HG03025 (cell line): Measurements from ENCODE around the gene DAB2IP.

Source experiments
- ATAC-seq: cut with Tn5 transposase; IDR thresholded peaks from one replicate; pipeline ENCODE4 v1.9.1; 2021; ENCODE audit warnings: mild to moderate bottlenecking, moderate library complexity; ENCODE audit not compliant: unreplicated experiment, low FRiP score

The DAB2IP gene

DNA sequence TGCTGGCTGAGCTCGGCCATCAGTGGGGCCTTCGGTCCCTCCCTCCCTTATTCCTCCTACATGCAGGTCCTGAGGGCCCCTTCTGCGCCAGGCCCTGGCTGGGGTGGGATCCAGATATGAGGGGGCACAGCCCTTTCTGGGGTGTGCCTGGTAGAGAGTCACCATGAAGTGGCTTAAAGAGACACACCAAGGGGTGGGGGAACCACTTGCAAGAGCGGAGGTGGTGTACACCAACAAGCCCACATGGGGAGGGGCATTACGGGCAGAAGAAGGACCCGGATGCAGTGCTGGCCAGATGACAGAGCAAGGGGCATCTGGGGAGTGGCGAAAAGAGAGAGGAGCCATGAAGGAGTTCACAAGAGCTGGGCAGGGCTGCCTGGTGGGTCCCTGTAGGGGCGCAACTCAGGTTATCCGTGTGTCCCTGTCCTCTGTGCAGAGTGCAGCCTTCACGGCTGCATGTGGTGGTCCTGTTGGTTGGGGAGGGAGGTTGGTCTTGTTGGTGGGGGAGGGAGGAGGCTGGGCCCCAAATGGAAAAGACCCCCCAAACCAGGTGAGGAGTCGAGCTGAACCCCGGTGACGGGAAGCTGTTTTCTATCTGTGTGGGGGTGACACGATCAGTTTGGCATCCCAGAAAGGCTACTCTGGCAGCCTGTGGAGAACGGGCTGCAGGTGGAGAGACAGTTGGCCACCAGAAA lies 158.1 kb downstream of the DAB2IP start:
- no peak for ATAC-seq

DNA sequence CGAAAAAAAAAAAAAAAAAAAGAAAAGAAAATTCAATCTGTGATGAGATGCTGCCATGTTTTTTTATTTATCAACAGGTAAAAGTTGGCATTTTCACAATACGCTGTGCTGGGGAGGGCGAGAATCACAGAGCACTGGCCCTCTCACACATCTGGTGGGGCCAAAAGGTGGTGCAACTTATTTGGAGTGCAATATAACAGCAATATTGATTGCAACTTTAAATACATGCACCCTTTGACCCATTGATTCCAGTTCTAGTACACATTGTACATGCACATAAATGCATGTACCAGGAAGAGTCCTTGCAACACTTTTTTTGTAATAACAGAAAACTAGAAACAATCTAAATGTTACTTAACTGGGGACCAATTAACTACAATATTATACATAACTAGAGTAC lies 159.1 kb downstream of the DAB2IP start:
- no peak for ATAC-seq

DNA sequence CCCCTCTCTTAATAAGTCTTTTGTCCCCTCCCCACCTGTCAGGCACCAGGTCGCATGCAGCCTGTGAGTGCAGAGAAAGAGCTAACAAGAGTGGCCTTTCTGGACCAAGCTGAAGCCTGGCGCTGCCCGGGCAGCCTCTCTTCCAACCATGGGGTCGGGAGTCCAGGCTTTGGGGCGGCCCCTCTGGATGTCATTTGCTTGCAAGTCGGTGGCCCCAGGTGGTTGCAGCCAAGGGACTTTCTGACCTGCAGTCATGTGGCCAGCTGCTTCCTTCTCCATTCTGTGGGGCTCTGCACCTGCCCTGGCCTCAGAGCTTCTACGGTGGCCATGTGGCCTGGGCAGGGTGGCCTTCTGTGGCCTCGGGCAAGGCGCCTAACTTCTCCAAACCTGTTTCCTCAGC lies 159.7 kb downstream of the DAB2IP start:
- ATAC-seq, result no peak

DNA sequence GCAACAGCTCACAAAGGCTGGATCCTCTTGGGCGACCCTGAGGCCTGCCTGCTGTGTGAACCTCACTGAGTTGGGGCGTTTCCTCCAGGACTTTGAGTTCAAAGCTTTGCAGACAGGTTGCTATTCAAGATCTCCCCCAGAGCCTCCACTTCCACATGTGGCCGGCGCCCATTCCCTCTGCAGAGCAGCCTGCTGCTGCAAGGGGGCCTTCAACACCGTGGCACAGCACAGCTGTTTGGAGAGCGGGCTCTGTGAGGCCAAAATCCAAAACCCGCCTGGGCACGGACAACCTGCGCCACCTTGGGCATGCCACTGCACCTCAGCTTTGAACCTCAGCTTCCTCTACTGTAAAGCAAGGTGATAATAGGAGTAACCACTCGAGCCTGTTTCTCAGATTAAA lies 160.3 kb downstream of the DAB2IP start:
- no peak for ATAC-seq

DNA sequence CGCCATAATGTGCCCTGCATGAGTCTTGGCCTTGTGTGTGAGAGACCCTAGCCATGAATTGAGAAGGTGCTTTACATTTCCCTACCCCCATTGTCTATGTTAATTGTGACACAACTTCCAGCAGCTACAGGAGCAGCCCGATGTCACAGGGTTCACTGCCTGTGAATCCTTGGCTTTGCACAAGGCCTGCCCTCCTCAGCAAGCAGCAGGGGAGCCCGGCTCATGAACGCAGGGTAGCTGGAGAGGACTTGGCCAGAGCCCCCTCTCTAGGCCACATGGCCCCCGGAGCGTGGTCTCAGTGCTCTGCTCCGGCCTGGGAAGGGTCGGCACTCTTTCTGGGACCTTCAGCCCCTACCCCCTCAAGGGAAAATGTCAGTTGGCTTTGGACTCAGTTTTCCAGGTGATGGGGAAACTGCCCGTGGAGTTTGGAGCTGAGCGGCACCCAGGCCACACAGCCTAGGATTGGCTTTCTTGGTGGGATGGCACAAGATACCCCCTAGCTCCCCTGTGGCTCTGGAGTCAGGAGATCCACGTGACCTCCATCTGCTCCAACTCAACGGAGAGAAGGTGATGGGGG lies 160.8 kb downstream of the DAB2IP start:
- no peak for ATAC-seq

DNA sequence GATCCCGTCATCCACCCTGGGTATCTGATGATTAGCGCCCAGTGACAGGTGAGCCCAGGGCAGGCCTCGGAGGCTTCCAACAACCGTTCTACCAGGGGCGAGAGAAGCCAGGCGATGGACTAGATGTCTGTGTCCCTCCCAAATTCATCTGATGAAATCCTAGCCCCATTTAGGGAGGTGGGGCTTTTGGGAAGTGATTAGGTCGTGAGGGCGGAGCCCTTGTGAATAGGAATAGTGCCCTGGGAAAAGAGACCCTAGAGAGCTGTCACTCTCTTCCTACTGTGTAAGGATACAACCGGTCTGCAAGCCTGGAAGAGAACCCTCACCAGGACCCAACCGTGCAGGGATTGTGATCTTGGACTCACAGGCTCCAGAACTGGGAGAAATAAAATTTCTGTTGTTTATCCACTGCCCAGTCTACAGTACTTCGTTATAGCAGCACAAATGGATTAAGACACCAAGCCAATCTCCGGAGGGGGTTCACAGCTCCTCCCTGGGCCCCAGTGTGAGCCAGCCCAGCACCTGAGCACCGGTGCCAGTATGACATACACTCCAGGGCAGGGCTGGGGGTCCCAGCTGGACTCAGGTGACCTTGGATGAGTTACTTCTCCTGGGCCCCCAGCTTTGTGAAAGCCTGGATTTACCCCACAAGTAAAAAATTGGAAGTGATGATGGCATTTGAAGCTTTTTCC lies 162.2 kb downstream of the DAB2IP start:
- no peak for ATAC-seq

DNA sequence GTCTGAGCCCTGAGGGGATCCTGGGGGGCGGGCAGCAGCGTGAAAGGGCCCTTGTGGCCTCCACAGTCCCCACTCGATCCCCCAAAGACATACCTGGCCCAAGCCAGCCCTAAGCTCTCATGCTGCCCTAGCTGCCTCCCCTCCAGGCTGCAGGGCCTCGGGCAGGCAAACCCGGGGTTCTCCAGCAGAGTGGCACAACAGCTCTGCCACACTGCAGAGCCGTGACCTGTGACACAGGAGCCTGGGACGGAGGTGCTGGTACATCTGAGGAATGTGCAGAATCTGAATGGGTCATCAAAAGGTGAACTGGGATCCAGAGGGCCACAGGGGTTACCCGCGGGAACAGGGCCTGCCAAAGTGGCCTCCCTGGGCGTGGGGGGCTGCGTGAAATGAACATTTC lies 163.2 kb downstream of the DAB2IP start:
- ATAC-seq, result no peak

DNA sequence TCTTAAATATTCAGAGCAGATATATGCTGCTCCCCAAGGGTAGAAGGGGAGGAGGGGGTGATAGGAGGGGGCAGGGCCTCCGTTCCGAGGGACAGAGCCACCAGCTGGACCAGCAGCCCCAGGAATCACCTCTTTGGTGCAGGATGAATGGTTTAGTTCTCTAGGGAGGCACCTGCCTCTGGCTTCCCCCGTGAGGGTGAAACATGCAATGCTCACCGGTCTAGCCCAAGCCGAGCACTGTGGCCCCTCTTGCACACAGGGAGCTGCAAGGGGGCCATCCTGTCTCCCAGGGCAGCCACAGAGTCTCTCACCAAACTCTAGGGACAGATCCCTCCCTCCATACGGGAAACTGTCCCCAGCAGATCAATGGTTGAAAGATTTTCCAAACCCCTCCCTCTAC lies 163.7 kb downstream of the DAB2IP start:
- ATAC-seq, result no peak

DNA sequence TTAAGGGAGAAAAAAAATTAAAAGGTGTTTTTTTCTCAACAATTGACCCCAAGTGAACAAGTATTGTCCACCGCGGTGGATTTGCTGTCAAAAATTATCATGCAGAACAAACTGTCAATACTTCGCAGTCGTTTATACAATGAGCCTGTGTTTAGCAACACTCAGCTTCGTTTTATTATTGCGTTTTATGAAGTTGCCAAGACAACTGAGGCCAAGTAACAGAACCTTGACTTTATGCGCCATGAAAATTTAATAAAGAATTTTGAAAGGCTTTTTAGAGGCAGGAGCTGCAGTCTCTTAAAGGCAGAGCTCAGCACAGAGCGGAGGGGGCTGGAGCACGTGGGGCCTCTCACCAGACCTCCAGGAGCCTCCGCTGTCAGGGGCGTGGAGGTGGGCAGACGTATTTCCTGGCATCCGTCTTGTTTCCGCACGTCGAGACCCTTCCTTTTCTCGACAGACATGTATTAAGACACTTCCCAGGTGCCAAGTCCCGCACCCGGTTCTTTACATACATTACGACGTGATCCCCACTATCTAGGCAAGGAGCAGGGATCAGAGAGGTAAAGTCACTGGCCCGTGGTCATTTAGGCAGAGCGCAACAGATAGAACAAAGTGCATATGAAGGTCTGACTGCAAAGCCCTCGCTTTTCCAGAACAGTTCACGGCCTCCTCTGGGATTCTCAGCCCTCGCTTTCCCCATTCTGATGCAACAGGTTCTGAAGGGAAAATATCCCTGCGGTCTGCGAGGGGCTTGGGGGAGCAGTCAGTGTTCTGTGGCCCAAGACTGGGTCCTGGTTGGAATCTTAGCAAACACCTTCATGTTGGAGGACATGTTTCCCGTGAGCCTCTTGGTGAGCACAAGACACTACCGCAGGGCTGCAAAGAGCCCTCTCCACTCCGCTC lies 164.4 kb downstream of the DAB2IP start:
- ATAC-seq, result no peak

DNA sequence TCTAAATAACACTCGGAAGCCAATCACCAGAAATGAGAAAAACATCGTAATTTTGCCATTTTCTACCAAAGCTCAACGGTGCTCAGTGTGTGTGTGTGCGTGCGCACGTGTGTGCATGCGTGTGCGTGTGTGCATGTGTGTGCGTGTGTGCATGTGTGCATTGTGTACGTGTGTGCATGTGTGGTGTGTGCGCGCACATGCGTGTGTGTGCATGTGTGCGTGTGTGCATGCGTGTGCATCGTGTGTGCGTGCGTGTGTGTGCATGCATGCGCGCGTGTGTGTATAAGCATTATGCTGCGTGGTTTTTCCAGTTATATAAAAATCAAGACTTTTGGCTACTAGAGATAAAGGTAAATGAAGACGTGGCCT lies 165.0 kb downstream of the DAB2IP start:
- no peak for ATAC-seq

DNA sequence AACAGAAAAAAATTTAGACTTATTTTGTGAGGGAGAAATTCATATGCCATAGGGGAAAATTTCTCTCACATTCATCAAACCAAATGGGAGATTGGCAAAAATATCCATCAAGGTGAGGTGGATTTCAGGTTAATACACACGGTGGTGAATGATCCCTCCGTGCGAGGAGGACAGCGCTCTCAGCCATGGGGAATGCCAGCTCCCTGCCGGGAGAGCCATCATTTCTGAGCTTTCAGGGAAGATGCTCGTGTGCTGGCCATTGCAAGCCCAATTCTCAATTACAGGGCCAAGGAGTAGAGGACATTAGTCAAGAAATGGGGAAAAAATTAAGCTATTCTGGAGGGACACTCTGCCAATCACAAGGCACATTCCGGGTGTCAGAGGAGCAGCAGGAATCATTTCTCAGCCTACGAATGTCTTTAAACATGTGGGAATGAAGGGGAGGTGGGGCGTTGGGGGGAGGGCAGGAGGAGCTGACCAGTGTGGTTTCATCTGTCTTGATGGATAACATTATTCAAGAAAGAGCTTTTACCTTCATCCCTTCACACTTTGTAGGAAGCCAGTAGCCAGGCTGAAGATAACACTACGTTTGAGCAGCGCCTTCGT lies 165.5 kb downstream of the DAB2IP start:
- ATAC-seq, result no peak

DNA sequence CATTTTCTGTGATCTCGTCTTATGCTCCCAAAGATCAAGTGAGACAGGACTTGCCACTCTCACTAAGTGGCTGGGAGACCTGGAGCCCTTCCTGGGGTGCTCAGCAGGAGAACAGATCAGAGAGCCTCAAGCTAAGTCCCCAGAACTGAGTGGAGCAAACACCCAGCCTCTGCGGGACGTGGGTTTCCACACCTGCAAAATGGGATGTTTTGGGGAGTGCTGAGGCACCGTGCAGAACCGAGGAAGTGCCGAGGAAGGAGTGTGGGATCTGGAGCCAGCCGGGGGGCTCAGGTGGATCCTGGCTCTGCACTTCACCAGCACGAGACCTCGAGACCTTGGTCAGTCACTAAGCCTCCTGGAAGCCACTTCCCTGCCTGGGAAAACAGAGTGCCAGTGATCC lies 166.0 kb downstream of the DAB2IP start:
- ATAC-seq, result no peak

DNA sequence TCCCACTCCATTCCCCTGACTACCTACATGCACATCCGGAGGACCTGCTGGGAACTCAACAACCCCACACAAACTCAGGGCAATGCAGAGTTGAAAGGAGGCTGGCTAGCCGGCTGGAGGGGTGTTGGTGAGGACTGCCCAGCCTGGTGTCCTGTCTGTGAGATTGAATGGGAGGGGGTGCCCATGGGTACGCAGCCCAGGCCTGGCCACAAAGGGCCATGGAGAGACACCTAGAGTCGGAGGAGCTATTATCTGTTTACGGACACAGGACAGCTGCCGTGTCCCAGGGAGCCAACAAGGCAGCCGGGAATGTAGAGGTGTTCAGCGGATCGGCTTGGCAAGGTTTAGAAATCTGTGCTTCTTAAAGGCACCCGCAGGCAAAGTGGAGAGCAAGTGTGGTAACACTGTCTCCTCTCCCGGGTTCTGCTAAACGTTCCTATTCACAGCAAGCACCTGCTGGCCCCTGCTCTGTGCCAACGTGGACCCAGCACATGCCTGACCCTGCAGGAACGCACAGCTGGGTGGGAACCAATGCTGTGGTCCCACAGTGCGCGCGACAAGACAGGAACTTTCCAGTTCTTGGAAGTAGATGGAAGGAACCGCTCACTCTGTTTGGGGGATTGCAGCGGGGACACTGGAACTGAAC lies 166.7 kb downstream of the DAB2IP start:
- no peak for ATAC-seq

DNA sequence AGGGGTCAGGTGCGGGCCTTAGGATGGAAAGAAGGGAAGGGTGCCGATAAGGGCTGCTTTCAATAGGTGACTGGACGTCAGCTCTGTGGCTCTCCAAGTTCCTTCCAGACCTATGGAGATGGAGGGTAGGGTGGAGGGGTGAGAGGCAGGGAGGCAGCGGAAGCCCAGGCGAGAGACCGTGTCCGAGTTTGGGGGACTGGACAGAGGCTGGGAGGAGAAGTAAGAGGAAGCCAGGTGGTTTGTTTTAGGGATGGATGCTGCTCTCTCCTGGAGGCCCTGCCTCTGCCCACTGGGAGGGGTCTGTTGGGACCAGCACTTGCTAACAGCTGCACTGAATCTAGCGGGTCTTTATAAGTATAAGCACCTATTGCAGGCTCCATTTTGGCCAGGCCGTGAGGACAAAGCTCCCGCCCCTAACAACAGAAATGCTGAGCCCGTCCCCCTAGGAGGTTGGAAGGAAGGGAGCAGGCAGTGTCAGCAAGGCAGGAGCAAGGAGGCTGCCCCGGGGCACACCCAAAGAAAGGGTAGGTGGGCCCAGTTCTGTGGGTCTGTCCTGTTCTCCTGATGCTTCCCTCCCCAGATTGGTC lies 167.5 kb downstream of the DAB2IP start:
- ATAC-seq, result no peak

DNA sequence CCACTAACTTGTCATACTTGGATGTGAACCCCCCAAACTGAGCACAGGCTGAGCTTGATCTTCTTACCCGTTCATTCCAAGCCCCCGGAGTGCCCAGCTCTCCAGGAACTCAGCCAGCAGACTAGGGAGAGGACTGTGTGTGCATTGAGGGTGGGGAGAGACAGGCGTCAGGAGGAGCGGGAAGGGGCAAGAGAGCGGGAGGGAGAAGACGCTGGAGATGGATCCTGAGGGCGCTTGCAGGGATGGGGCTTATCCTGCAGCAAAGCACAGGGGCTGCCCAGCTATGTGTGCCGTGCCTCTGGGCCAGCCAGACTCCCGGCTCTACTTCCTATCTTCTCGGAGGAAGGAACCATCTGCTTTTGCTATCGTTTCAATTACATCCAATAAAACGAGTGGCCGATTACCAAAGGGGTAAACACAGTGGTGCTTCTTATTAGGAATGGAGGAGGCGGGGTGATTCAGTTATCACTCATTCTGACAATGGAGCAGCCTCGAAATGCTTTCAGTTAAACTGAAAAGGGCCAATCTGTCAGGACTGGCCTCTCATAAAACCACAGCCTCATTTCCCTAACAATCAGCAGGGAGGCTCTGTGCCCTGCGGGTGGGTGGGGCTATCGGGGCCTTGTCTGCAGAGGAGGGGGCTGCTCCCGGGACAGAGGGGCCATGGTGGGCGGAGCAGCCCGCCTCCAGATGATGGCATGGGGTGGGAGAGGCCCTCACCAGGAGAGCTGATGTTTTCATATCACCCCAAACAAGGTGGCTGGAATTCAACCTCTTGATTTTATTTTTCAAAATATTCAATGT lies 168.2 kb downstream of the DAB2IP start:
- ATAC-seq, result no peak

DNA sequence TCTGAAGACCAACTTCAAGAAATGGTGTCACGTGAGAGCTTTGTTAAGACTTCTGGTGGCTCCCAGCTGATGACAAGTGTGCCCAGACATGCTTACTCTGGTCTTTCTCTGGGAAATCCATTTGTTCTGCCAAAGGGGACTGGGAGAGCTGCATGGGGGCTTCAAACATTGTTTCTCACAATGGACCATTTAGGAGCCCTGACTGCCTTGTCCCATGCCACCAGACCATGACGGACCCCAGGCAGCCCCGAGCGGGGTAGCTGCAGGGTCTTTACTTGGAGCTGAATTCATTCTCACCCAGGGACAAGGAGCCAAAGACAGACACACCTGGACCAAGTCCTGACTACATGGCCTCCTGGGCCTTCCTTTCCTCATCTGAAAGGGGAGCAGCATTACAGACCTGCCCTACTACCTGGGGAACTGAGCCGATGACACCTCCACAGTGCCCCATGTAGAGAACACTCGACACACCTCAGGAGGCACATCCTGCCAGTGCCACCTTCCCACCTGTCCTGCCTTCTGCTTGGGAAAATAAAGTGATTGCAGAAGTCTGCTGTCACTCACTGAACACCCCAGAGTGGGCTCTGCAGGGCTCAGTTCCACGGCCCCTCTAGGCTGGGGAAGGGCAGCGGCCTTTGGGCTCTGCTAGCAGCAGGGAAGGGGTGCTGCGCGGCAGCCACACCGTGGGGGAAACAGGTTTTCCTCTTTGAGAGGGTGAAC lies 169.0 kb downstream of the DAB2IP start:
- ATAC-seq, result no peak

DNA sequence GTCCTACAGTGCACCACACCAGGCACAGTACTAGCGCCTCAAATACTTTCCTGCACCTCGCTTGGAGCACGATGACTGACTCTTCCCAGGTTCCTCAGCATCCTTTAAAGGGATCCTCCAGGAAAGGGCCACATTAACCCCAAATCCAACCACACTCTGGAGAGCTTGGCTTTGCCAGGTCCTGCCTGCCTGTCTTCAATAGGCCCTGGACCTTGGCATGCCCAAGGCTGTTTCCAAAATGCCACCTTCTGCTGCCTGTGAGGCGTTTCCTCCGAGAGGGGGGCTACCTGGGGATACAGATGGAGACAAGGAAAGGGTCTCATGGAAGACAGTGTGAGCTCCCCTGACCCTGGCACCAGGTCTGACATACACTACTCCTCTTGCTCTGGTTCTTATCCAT lies 169.9 kb downstream of the DAB2IP start:
- no peak for ATAC-seq
